Measurements from ENCODE around the gene ITPKC. TPM values are rescaled to one million over a fixed set of nuclear protein-coding genes. Genes with fewer than 3 reads are reported as not detected.

ITPKC gene
- total and polyA plus RNA-seq, 10 of the 15 experiments (the other 5 are each of a cell fraction or from before 2014, with no cell fraction given), result 0.03 to 6.4 (median 3.5) TPM

- Histone ChIP-seq H3K4me3 (no peak overlapping the region), H3K27ac (ENCODE audit: control insufficient read depth, insufficient read depth) (no peak overlapping the region), H3K4me2 (ENCODE audit: control insufficient read depth, insufficient read depth) (no peak overlapping the region), H3K9ac (ENCODE audit: control insufficient read depth, insufficient read depth, low read length) (no peak overlapping the region), H3K79me2 (ENCODE audit: control insufficient read depth, insufficient read depth, low read length) (no peaks in the 10 kb centered on the region), H4K20me1 (ENCODE audit: control insufficient read depth, insufficient read depth) (no peaks in the 10 kb centered on the region), H3K36me3 (ENCODE audit: control insufficient read depth in 2 of 2, insufficient read depth in 2 of 2, low read length in 1 of 2) (peaks cover 2 to 8% of the 10 kb centered on the region in 2 experiments; a peak in 2 of 4 replicates), H3K27me3 (replicated peaks in 1 of 2; ENCODE audit: control insufficient read depth in 2 of 2, insufficient read depth in 2 of 2, low read length in 1 of 2) (no peaks in the 10 kb centered on the region), H2AFZ (ENCODE audit: control insufficient read depth, low read depth, low read length) (no peak overlapping the region), H3K9me3 (replicated peaks; ENCODE audit: control insufficient read depth, insufficient read depth, low read length) (peaks cover 5% of the 10 kb centered on the region; the same call in 2 of the 3 replicates), H3K4me1 (ENCODE audit: control insufficient read depth, insufficient read depth, low read length) (no peaks in the 10 kb centered on the region)
- in situ Hi-C loops (cut with MboI) (no loop called here), intact Hi-C loops (cut with micrococcal nuclease; ENCODE audit: unreplicated experiment) (no loop called here)
- ATAC-seq (no peak), DNase-seq (ENCODE audit: low read depth, low spot score) (no peak), FAIRE-seq (no peak)
- TF ChIP-seq PAX8 (IDR thresholded peaks at IDR 0.05) (no peak), MEF2A (IDR thresholded peaks at IDR 0.05; ENCODE audit: insufficient read depth, low read depth, low read length) (no peak), TARDBP (IDR thresholded peaks at IDR 0.05; ENCODE audit: borderline replicate concordance) (no peak), RAD21 (IDR thresholded peaks at IDR 0.05; ENCODE audit: insufficient read depth, low read depth, low read length) (no peak), JUND (IDR thresholded peaks at IDR 0.05; ENCODE audit: low read depth, low read length) (no peak), SMC3 (IDR thresholded peaks at IDR 0.05; ENCODE audit: borderline replicate concordance, low read length) (no peak), BRCA1 (IDR thresholded peaks at IDR 0.05; ENCODE audit: low read depth, low read length) (no peak), ATF7 (IDR thresholded peaks at IDR 0.05; ENCODE audit: low read depth) (no peak), ELK1 (IDR thresholded peaks at IDR 0.05; ENCODE audit: low read depth, low read length) (no peak), CHD2 (IDR thresholded peaks at IDR 0.05; ENCODE audit: borderline replicate concordance, low read depth, low read length) (no peak), HDAC6 (IDR thresholded peaks at IDR 0.05; ENCODE audit: unreplicated experiment) (no peak)
- TF ChIP-seq, protein P1, sequence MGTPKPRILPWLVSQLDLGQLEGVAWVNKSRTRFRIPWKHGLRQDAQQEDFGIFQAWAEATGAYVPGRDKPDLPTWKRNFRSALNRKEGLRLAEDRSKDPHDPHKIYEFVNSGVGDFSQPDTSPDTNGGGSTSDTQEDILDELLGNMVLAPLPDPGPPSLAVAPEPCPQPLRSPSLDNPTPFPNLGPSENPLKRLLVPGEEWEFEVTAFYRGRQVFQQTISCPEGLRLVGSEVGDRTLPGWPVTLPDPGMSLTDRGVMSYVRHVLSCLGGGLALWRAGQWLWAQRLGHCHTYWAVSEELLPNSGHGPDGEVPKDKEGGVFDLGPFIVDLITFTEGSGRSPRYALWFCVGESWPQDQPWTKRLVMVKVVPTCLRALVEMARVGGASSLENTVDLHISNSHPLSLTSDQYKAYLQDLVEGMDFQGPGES (IDR thresholded peaks at IDR 0.05), result no peak
- ChIA-PET RAD21 (ENCODE audit: unreplicated experiment) (no interaction called here), POLR2A (no interaction called here), SMC1A (ENCODE audit: uncharacterized antibody, unreplicated experiment) (no interaction called here), CTCF (no interaction called here)
- 76% methylated on average over 7 of the region's 7 CpGs for WGBS (ENCODE audit: insufficient coverage, insufficient replicate concordance, low lambda C conversion rate, missing lambda C conversion rate)
- no TSS peak for BruUV-seq (replicated peaks)
Observed at GRCh38 chr19:40672573-40673299, 44.2 kb upstream of the ITPKC start.

All from GM12878 (cell line).